HG03103 (cell line): Measurements from ENCODE around the gene MATN4.

ENCODE experiments used
- ATAC-seq: cut with Tn5 transposase; IDR thresholded peaks from one replicate; pipeline ENCODE4 v1.9.1; 2021; ENCODE audit warnings: low read depth; ENCODE audit not compliant: unreplicated experiment

Gene MATN4

DNA sequence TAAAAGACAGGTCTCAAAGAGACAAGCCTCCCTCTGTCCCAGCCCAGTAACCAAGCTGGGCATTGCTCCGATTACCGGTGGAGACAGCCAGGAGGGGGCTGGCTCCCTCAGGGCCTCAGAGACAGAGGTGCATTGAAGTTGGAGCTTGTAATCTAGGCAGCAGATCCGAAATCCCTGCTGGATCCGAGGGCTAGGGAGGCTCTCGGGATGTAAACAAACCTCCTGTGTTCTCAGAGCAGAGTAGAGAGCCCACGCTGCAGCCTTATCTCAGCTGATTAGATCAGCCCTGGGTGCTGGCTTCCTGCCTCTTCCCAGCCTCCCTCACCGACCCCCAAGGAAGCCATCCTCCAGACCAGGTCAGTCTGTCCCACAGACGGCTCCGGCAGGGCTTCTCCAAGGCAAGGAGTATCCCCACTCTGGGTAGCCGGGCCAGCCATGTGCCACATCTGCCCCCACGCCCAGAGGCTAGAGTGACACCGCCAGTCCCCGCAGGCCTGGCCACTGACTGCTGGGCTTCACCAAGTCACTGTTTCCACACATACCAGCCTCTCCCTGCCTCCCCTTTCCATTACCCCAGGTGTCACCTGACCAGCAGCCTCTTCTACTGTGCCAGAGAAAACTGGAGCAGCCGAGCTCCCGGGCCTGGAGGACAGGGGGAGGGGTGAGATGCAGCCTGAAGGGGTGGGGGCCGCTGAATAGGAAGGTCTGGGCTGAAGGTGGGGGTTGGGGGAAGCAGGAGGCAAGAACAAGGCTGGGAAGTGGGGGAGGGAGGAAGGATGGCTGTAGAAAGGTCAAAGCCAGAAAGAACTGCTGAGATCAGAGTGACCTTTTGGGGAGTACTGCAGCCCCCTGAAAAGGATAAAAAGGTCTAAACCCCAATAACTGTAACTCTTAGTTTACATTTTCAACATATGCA lies 34.1 kb upstream of the MATN4 start:
- ATAC-seq = no peak

DNA sequence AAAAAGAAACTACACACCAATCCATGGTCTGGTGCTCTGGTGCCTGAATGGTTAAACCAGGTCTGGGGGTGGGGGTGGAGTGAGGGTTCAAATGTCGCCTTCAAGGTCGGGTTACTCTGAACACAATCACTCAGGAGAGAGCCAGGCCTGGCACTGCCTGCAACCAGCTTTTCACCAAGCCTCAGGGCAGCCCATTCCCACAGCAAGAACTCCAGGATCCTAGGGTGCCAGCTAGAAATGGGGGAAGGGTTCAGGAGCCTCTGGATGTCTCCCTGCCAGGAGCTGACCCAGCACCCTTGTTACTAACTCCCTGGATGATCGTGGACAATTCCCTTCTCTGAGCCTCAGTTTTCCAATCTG lies 33.5 kb upstream of the MATN4 start:
- no peak for ATAC-seq

GRCh38 chr20:45340951-45341350 lies 32.9 kb upstream of the MATN4 start:
- no peak for ATAC-seq

DNA sequence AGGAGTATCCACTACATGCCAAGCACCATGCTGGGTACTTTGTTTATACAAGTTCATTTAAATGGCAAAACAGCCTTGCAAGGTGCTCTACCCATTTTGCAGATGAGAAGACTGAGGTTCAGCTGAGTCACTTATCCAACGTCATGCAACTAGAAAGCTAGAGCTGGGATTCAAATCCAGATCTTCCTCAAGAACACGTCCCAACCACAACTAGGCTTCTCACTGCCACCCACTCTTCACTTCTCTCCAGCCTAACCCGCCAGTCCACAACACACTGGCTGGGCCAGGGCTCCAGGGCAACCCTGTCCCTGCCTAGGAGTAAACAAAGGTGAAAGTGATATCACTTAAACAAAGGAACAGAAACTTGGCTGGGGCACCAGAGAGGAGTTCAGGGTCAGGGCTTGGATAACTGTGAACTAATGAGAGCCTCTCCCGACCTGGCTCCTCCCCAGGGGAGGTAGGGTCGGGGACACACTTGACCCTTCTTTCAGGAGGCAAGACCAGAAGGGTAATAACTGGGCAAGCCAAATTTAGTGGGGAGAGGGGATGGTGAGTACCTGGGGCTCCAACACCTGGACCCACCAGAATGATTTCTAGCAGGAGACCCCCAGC lies 32.2 kb upstream of the MATN4 start:
- no peak for ATAC-seq

- ATAC-seq = no peak
These were observed 31.7 kb upstream of the MATN4 start for GRCh38 chr20:45339799-45340198.

GRCh38 chr20:45339084-45339483 lies 31.0 kb upstream of the MATN4 start:
- no peak for ATAC-seq

GRCh38 chr20:45338121-45339030 lies 30.3 kb upstream of the MATN4 start:
- no peak for ATAC-seq

DNA sequence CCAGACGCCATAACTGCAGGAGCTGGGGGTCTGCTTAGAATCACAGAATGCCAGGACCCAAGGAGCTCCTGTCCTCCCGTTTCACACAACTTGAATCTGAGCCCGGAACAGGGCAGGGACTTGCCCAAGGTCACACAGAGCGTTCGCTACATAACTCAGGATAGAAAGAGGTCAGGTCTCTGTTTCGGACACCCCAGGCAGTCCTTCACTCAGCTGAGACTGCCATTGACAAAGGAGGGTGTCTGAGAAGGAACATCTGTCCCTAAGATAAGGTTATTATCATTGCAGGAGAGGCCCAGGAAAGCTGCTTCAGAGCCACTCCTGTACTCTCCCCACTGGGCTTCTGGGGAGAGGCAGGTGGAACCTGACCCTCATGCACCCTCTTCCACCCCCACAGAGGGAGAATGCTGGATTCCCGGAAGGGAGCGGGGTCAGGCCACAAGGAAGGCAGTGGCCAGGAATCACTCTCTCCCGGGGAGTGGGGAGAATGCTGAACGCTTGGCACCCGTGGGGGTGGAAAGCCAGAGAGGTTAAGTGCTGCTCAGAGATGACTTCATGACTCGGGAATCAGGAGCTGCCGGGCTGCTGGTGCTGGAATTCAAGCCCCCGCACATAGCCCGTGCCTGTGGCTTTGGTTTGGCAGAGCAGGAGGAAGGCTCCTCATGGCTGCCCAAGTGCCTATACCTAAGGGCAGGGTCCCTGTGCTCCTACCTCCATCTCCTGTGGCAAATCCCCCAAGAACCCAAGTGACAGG lies 29.4 kb upstream of the MATN4 start:
- no peak for ATAC-seq

- ATAC-seq = no peak
These were observed 28.6 kb upstream of the MATN4 start for GRCh38 chr20:45336530-45337366.

DNA sequence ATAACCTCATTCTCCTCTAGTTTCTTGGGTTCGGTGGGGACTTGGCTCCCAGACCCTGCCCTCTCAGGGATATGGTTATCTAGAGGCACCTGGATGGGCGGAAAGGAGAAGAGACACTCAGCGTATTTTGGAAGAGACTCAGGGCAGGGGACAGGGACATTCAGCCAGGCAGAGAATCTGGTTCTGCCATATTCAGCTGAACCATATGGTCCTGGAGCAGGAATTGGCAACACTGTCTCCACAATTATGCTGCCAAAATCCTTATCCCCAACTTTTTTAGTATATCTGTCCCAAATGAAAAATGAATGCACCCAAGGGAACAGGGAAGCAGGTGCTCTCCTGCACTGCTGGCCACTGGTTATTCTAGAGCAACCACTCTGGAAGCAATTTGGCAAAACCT lies 22.4 kb upstream of the MATN4 start:
- no peak for ATAC-seq

DNA sequence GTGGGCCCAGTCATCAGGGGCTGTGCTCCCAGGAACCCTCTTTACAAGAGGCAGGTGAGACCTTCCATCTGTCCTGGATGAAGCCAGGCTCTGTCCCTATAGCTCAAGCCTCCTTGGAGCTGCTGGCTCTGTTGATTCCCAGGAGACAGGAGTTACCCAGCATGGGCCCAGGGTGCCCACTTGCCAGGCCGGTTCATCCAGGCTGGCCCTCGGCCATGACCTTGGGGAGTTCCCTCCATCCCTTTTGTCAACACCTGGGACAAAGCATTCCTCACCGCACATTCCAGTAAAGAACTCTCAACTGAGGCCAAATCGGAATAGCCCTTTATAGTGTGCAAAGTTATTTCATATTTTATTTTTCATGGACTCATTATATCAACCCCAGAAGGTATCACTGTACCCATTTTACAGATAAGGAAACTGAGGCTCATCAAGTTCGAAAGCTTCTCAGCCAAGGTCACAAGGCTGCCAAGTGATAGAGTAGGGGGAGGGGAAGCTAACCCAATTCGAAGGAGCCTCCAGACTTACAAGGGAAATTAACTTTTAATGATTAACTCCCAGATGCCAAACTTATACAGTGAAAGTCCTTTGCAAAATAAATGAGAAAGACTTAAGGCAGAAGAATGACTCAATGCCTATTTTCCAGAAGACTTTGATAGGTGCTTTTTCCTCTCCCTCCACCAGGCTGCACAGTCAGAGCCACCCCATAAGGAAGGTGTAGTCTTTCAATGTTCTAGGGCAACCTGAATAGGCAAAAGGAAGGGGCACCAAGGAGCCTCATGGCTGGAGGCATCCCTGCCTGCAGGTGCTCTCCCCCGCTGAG lies 21.6 kb upstream of the MATN4 start:
- no peak for ATAC-seq

GRCh38 chr20:45328451-45328850 lies 20.4 kb upstream of the MATN4 start:
- no peak for ATAC-seq

DNA sequence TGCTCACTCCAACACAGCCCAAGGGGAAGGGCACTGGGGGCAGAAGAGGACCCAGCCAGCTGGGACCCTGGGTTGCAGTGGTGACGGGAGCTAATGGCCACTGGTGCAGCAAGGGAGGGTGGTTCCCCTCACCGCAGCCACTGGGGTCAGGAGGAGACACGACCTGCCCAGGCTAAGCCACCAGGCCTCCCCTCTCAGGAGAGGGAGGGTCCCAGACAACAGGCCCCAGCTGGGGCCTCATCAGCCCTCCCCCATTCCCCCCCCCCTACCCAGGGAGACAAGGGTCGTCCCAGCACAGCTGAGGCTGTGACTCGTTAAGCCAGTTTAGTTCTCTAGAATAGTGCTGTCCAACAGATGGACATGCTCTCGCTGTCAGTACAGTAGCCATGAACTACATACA lies 17.3 kb upstream of the MATN4 start:
- no peak for ATAC-seq

GRCh38 chr20:45323731-45324130 lies 15.6 kb upstream of the MATN4 start:
- ATAC-seq = no peak

DNA sequence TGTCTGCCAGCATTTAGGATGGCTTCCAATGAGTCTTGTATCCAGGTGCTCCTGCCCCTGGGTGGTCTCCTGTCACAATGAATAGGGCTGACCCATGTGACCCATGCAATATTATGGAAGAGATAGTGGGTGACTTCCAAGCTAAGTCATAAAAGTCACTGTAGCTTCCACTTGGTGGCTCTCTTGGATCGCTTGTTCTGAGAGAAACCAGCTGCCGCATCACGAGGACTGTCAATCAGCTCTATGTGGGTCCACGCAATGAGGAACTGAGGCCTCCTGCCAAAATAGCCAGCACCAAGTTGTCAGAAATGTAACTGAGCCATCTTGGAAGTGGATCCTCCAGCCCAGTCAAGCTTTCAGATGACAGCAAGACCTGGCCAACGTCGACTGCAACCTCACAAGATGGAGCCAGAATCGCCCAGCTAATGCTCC lies 14.9 kb upstream of the MATN4 start:
- ATAC-seq = no peak

- no peak for ATAC-seq
These were observed 13.0 kb upstream of the MATN4 start for GRCh38 chr20:45320948-45321595.

DNA sequence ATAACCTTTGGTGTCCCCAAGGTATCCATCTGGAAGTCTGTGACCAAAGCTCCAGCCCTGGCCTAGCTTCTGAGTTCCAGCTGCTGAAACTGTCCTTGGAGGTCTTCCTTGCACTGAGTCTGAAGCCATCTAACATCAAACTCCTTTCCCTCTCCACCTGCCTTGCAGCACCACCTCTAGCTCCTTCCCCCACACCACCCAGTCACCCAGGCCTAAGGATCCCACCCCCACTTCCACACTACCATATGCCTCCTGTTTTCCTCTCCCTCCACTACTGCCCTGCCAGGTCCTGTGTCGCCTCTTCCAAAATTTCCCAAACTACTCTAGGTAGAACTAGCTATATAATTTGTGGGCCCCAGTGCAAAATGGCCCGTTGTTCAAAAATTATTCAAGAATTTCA lies 10.8 kb upstream of the MATN4 start:
- no peak for ATAC-seq

DNA sequence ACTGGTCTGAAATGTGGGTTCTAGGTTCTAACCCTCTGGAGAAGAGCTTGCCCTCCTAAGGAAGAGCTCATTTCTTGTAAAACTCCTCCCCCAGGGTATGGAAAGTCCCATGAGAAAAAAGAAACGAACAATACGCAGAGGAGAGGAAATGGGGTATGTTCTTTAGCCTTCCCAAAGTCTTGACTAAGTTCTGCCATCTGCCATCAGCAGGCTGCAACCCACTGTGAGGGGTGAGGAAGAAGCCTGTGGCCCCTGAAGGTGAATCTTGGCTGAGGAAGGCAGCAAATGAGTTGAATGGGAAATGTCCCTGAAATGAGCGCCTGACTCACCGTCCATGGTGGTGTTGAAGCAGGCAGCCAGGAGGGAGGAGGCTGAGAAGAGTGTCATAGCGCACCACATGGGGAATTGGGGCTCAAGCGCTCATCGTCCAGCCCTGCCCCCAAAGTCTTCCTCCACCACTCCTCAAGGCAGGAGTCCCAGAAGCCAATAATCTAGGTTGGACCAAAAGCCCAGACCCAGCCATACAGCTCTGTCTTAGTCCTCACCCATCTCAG lies 10.4 kb upstream of the MATN4 start:
- ATAC-seq = no peak
